BJ (cell line): Measurements from ENCODE around the gene LRP8. TPM values are rescaled to one million over a fixed set of nuclear protein-coding genes. Genes with fewer than 3 reads are reported as not detected.

Experiments used
- CTCF ChIA-PET: fragments of 350-600 bp; formaldehyde crosslinking; extraction: SDS; loops from one replicate; lab custom pipeline; 2021; ENCODE audit warnings: antibody characterized with exemption, inconsistent platforms; lab: Yijun Ruan, JAX
- POLR2A ChIA-PET: fragments of 300-600 bp; sonication (Branson Sonifier 250); formaldehyde crosslinking; extraction: SDS; loops from one replicate; lab custom pipeline; 2021; ENCODE audit warnings: antibody characterized with exemption; lab: Charles Lee
- DNase-seq: peaks from one replicate; pipeline ENCODE4 v3.0.0-alpha.2; 2011; ENCODE audit warnings: low read depth
- H3K27me3 ChIP-seq: 2 replicates; pipeline ENCODE4 v1.6.0; 2011; ENCODE audit warnings: low read length; ENCODE audit not compliant: control insufficient read depth, insufficient read depth
- H3K36me3 ChIP-seq: 2 replicates; pipeline ENCODE4 v1.5.1; 2011; ENCODE audit warnings: low read length; ENCODE audit not compliant: control insufficient read depth, insufficient read depth
- H3K4me3 ChIP-seq: 2 replicates; pipeline ENCODE4 v1.5.1; 2011; ENCODE audit warnings: low read depth, mild to moderate bottlenecking, control low read depth, low read length
- polyA plus RNA-seq: library from polyadenylated mRNA; depleted of rRNA; stranded (reverse); fragments of >200 nt; gene quantifications from 2 replicates; pipeline ENCODE4 v1.2.3, GENCODE V29; 2011
- TF ChIP-seq, protein P1 (sequence below): IDR thresholded peaks from 2 replicates; pipeline ENCODE4 v1.5.1; 2011; ENCODE audit warnings: low read depth, mild to moderate bottlenecking, control low read depth, inconsistent platforms, low read length, moderate library complexity; ENCODE audit not compliant: insufficient read depth

Gene LRP8
- polyA plus RNA-seq, 1 experiment, result 18.2 TPM

GRCh38 chr1:53298045-53298637, 29.7 kb downstream of the LRP8 start:
- CTCF ChIA-PET, result no interaction called here
- no peaks in the 10 kb centered on the region for H3K36me3 ChIP-seq
- H3K27me3 ChIP-seq, result no peaks in the 10 kb centered on the region
- no peak for DNase-seq
- POLR2A ChIA-PET, result no interaction called here
- TF ChIP-seq, protein P1, sequence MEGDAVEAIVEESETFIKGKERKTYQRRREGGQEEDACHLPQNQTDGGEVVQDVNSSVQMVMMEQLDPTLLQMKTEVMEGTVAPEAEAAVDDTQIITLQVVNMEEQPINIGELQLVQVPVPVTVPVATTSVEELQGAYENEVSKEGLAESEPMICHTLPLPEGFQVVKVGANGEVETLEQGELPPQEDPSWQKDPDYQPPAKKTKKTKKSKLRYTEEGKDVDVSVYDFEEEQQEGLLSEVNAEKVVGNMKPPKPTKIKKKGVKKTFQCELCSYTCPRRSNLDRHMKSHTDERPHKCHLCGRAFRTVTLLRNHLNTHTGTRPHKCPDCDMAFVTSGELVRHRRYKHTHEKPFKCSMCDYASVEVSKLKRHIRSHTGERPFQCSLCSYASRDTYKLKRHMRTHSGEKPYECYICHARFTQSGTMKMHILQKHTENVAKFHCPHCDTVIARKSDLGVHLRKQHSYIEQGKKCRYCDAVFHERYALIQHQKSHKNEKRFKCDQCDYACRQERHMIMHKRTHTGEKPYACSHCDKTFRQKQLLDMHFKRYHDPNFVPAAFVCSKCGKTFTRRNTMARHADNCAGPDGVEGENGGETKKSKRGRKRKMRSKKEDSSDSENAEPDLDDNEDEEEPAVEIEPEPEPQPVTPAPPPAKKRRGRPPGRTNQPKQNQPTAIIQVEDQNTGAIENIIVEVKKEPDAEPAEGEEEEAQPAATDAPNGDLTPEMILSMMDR, result no peak
- H3K4me3 ChIP-seq, result no peak overlapping the region

GRCh38 chr1:53297195-53297594, 30.7 kb downstream of the LRP8 start:
- Histone ChIP-seq H3K4me3 (no peak overlapping the region), H3K36me3 (no peaks in the 10 kb centered on the region), H3K27me3 (no peaks in the 10 kb centered on the region)
- TF ChIP-seq, protein P1, result no peak
- ChIA-PET CTCF (interaction anchor here (1.0 kb wide), 1 partner anchor 69 kb away, joined by 3 read pairs; no protein-coding TSS in a partner anchor), POLR2A (no interaction called here)
- no peak for DNase-seq

- CTCF ChIA-PET, result interaction anchor here (0.6 to 1.0 kb wide), 2 partner anchors 70 to 253 kb away, joined by 3 read pairs; no protein-coding TSS in a partner anchor
- TF ChIP-seq, protein P1, result no peak
- Histone ChIP-seq H3K27me3 (no peaks in the 10 kb centered on the region), H3K4me3 (no peak overlapping the region), H3K36me3 (no peaks in the 10 kb centered on the region)
- POLR2A ChIA-PET, result no interaction called here
- no peak for DNase-seq
Observed at GRCh38 chr1:53296117-53296749, 31.6 kb downstream of the LRP8 start.

DNA sequence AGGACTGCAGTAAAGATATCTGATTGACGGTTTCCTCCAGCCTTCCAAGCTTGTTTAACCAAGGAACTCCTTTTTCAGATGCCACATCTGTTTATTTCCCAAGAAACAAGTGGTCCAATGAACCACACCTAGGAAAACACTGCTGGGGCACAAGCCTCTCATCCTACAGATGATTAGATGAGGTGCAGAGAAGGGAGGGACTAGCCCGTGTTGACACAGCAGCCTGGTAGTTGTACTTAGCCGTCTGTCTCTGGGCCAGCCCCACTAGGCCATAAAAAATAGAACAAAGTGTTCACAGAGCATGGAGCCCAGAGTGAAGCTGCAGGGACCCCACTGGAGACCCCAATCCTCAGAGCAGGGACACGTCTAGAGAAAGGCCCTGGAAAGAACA, 32.1 kb downstream of the LRP8 start:
- POLR2A ChIA-PET, result no interaction called here
- Histone ChIP-seq H3K27me3 (no peaks in the 10 kb centered on the region), H3K4me3 (no peak overlapping the region), H3K36me3 (no peaks in the 10 kb centered on the region)
- TF ChIP-seq, protein P1, result no peak
- no peak for DNase-seq
- CTCF ChIA-PET, result interaction anchor here (1.0 kb wide), 1 partner anchor 16 kb away, joined by 3 read pairs; no protein-coding TSS in a partner anchor

GRCh38 chr1:53295295-53295694, 32.6 kb downstream of the LRP8 start:
- DNase-seq, result no peak
- Histone ChIP-seq H3K4me3 (no peak overlapping the region), H3K27me3 (no peaks in the 10 kb centered on the region), H3K36me3 (no peaks in the 10 kb centered on the region)
- ChIA-PET POLR2A (no interaction called here), CTCF (interaction anchor here (1.0 kb wide), 1 partner anchor 16 kb away, joined by 3 read pairs; no protein-coding TSS in a partner anchor)
- TF ChIP-seq, protein P1, result no peak
